ENCODE data around the gene ACP7.
"Not testable (repeated sequence)": the region's sequence is repeated elsewhere in the genome, so short reads cannot be mapped to it uniquely, and the experiment has no call there.

Gene ACP7

GRCh38 chr19:39078436-39079200 is 5.5 kb upstream of the ACP7 start:
- DNase-seq, result no peak

- no peak for DNase-seq
Measured at GRCh38 chr19:39080431-39080830, 3.7 kb upstream of the ACP7 start.

GRCh38 chr19:39082167-39082566 is 2.0 kb upstream of the ACP7 start:
- DNase-seq, result no peak

GRCh38 chr19:39082745-39083598 is 1.2 kb upstream of the ACP7 start:
- no peak for DNase-seq

- no peak for DNase-seq
Measured at GRCh38 chr19:39083599-39083982, 577 bp upstream of the ACP7 start.

GRCh38 chr19:39084732-39085080 is 538 bp downstream of the ACP7 start:
- DNase-seq, result no peak

- DNase-seq, result no peak
Measured at GRCh38 chr19:39085392-39085791, 1.2 kb downstream of the ACP7 start.

GRCh38 chr19:39086386-39086785 is 2.2 kb downstream of the ACP7 start:
- DNase-seq, result no peak

GRCh38 chr19:39087907-39088686 is 3.9 kb downstream of the ACP7 start:
- no peak for DNase-seq

GRCh38 chr19:39090016-39090415 is 5.8 kb downstream of the ACP7 start:
- not testable (repeated sequence) for DNase-seq

- no peak for DNase-seq
Measured at GRCh38 chr19:39090881-39091280, 6.7 kb downstream of the ACP7 start.

- not testable (repeated sequence) for DNase-seq
Measured at GRCh38 chr19:39095799-39096540, 11.8 kb downstream of the ACP7 start.

GRCh38 chr19:39097299-39097698 is 13.1 kb downstream of the ACP7 start:
- DNase-seq, result no peak

GRCh38 chr19:39097721-39098120 is 13.6 kb downstream of the ACP7 start:
- DNase-seq, result no peak

- no peak for DNase-seq
Measured at GRCh38 chr19:39098365-39099269, 14.4 kb downstream of the ACP7 start.

- DNase-seq, result no peak
Measured at GRCh38 chr19:39099341-39099740, 15.2 kb downstream of the ACP7 start.

GRCh38 chr19:39100500-39101166 is 16.5 kb downstream of the ACP7 start:
- no peak for DNase-seq

GRCh38 chr19:39103151-39103550 is 19.0 kb downstream of the ACP7 start:
- no peak for DNase-seq

GRCh38 chr19:39104186-39104596 is 20.0 kb downstream of the ACP7 start:
- no peak for DNase-seq

- DNase-seq, result no peak
Measured at GRCh38 chr19:39106194-39106593, 22.0 kb downstream of the ACP7 start.

GRCh38 chr19:39109641-39110040 is 25.5 kb downstream of the ACP7 start:
- no peak for DNase-seq
